ENCODE data around the gene KCNA1. TPM values are rescaled to one million over a fixed set of nuclear protein-coding genes. Genes with fewer than 3 reads are reported as not detected.

The KCNA1 gene
- total and polyA plus RNA-seq, 2 experiments from 2014 or later: 0.18 TPM; not detected in 1

- TF ChIP-seq, protein P1, sequence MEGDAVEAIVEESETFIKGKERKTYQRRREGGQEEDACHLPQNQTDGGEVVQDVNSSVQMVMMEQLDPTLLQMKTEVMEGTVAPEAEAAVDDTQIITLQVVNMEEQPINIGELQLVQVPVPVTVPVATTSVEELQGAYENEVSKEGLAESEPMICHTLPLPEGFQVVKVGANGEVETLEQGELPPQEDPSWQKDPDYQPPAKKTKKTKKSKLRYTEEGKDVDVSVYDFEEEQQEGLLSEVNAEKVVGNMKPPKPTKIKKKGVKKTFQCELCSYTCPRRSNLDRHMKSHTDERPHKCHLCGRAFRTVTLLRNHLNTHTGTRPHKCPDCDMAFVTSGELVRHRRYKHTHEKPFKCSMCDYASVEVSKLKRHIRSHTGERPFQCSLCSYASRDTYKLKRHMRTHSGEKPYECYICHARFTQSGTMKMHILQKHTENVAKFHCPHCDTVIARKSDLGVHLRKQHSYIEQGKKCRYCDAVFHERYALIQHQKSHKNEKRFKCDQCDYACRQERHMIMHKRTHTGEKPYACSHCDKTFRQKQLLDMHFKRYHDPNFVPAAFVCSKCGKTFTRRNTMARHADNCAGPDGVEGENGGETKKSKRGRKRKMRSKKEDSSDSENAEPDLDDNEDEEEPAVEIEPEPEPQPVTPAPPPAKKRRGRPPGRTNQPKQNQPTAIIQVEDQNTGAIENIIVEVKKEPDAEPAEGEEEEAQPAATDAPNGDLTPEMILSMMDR (IDR thresholded peaks at IDR 0.05; ENCODE audit: low read depth, low read length): no peak
- Histone ChIP-seq H3K36me3 (no peaks in the 10 kb centered on the region), H3K9me3 (ENCODE audit: low read depth) (no peaks in the 10 kb centered on the region), H3K27me3 (peaks cover 30% of the 10 kb centered on the region), H3K27ac (no peak overlapping the region), H3K4me1 (ENCODE audit: low read depth) (no peaks in the 10 kb centered on the region), H3K4me3 (no peak overlapping the region)
- peak in 1 of 2 donors; percentile 63 for DNase-seq (ENCODE audit: low read depth in 1 of 2, low spot score in 1 of 2)
Observed at GRCh38 chr12:4900327-4900726, 9.4 kb upstream of the KCNA1 start.

DNA sequence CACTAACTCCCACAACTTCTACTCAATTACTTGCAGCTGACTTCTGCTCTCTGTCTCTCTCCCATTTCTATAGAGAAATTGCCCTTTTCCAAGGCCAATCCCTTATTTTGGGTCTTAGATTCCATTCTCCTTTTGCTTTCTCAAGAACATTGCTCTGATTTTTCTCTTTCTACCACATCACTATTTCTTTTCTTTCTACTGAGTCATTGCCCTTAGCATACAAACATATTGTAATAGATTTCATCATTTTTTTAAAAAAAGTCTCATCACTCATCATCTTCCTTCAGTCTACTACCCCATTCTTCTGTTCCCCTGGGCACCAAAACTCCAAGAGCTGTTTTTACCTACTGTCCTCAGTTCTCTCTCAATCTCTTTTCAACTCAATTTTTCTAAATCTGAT, 4.4 kb upstream of the KCNA1 start:
- no peaks in the 10 kb centered on the region for H3K9me3 ChIP-seq (ENCODE audit: low read depth)
- no peaks in the 10 kb centered on the region for H3K4me1 ChIP-seq (ENCODE audit: low read depth)
- no peak for DNase-seq (ENCODE audit: low read depth in 1 of 2, low spot score in 1 of 2)
- peaks cover 76% of the 10 kb centered on the region for H3K27me3 ChIP-seq
- H3K36me3 ChIP-seq: no peaks in the 10 kb centered on the region
- no peak overlapping the region for H3K27ac ChIP-seq
- TF ChIP-seq, protein P1 (IDR thresholded peaks at IDR 0.05; ENCODE audit: low read depth, low read length): no peak
- no peak overlapping the region for H3K4me3 ChIP-seq

- no peaks in the 10 kb centered on the region for H3K9me3 ChIP-seq (ENCODE audit: low read depth)
- TF ChIP-seq, protein P1 (IDR thresholded peaks at IDR 0.05; ENCODE audit: low read depth, low read length): peak; percentile 21
- peaks cover 95% of the 10 kb centered on the region for H3K27me3 ChIP-seq
- peak overlapping the region; percentile 29 for H3K4me3 ChIP-seq
- H3K36me3 ChIP-seq: no peaks in the 10 kb centered on the region
- H3K27ac ChIP-seq: no peak overlapping the region
- DNase-seq (ENCODE audit: low read depth in 1 of 2, low spot score in 1 of 2): peak in 1 of 2 donors; percentile 58
- H3K4me1 ChIP-seq (ENCODE audit: low read depth): no peaks in the 10 kb centered on the region
Observed at GRCh38 chr12:4908684-4909409, 858 bp upstream of the KCNA1 start.

- DNase-seq (ENCODE audit: low read depth in 1 of 2, low spot score in 1 of 2): no peak
Observed at GRCh38 chr12:4909410-4909733, 333 bp upstream of the KCNA1 start.

GRCh38 chr12:4910502-4911315, 1.0 kb downstream of the KCNA1 start:
- TF ChIP-seq, protein P1 (IDR thresholded peaks at IDR 0.05; ENCODE audit: low read depth, low read length): no peak
- no peaks in the 10 kb centered on the region for H3K36me3 ChIP-seq
- H3K4me3 ChIP-seq: peak overlapping the region; percentile 29
- DNase-seq (ENCODE audit: low read depth in 1 of 2, low spot score in 1 of 2): no peak
- no peaks in the 10 kb centered on the region for H3K9me3 ChIP-seq (ENCODE audit: low read depth)
- H3K27me3 ChIP-seq: peaks cover 99% of the 10 kb centered on the region
- no peaks in the 10 kb centered on the region for H3K4me1 ChIP-seq (ENCODE audit: low read depth)
- H3K27ac ChIP-seq: no peak overlapping the region

More at GRCh38 chr12:4909410-4909733, 333 bp upstream of the KCNA1 start:
- Histone ChIP-seq H3K27ac (no peak overlapping the region), H3K36me3 (no peaks in the 10 kb centered on the region), H3K4me3 (peak overlapping the region; percentile 29), H3K27me3 (peaks cover 99% of the 10 kb centered on the region), H3K4me1 (ENCODE audit: low read depth) (no peaks in the 10 kb centered on the region), H3K9me3 (ENCODE audit: low read depth) (no peaks in the 10 kb centered on the region)
- TF ChIP-seq, protein P1 (IDR thresholded peaks at IDR 0.05; ENCODE audit: low read depth, low read length): no peak

Measured in cardiac muscle cell (in vitro differentiated cells and primary cell).